Lower leg skin (tissue), 4 donors: Measurements from ENCODE around the gene SLC25A29. TPM values are rescaled to one million over a fixed set of nuclear protein-coding genes. Genes with fewer than 3 reads are reported as not detected.

Experiments
- DNase-seq, 2 donors: peaks; one replicate each; pipeline ENCODE4 v3.0.0-alpha.2; 2019; ENCODE audit warnings: low spot score in 2 of 2
- H3K4me3 ChIP-seq: fragments of 200-600 bp; sonication (generic); 2 replicates; pipeline ENCODE4 v1.5.1; 2017; ENCODE audit warnings: mild to moderate bottlenecking, low read depth; ENCODE audit not compliant: poor library complexity, severe bottlenecking
- POLR2A ChIP-seq, 2 donors: fragments of 450-650 bp; IDR thresholded peaks; one replicate each; pipeline ENCODE4 v1.6.1; 2016 to 2017; ENCODE audit warnings: antibody characterized with exemption in 2 of 2, mild to moderate bottlenecking in 1 of 2, moderate library complexity in 1 of 2
- WGBS, 2 donors: methylation state at CpG; one replicate each; pipeline ENCODE4 v1.1.5; 2018; 5-methylcytosine and 5-hydroxymethylcytosine counted together
- intact Hi-C: fragments of 100-400 bp; cut with DNase I; formaldehyde crosslinking; loops from one replicate; pipeline ENCODE4 v1.15.0; 2023; ENCODE audit warnings: low total_unique reads
- microRNA counts, 2 donors: library from miRNA; unstranded; fragments of <30 nt; microRNA quantifications; one replicate each; lab custom pipeline; 2016
- microRNA-seq, 2 donors: library from miRNA; unstranded; fragments of <30 nt; microRNA quantifications; one replicate each; pipeline ENCODE4, GENCODE V29; 2016; ENCODE audit warnings: borderline replicate concordance in 2 of 2, borderline number of aligned reads in 1 of 2
- total RNA-seq, 4 donors: library from RNA; depleted of rRNA; stranded (reverse); fragments of >200 nt; gene quantifications; one replicate each; pipeline ENCODE4 v1.1.0, GENCODE V29; 2016
- TF ChIP-seq, protein P1 (sequence below), 3 donors: fragments of 450-650 bp; IDR thresholded peaks; one replicate each; pipeline ENCODE4 v1.5.1; 2016; ENCODE audit warnings: antibody characterized with exemption in 3 of 3, mild to moderate bottlenecking in 3 of 3, moderate library complexity in 2 of 3

The SLC25A29 gene
- total RNA-seq, 4 donors from 2014 or later, result 98.5 to 166 (median 134) TPM

- DNase-seq, result no peak
- no peak for TF ChIP-seq POLR2A (IDR thresholded peaks at IDR 0.05)
- TF ChIP-seq, protein P1, sequence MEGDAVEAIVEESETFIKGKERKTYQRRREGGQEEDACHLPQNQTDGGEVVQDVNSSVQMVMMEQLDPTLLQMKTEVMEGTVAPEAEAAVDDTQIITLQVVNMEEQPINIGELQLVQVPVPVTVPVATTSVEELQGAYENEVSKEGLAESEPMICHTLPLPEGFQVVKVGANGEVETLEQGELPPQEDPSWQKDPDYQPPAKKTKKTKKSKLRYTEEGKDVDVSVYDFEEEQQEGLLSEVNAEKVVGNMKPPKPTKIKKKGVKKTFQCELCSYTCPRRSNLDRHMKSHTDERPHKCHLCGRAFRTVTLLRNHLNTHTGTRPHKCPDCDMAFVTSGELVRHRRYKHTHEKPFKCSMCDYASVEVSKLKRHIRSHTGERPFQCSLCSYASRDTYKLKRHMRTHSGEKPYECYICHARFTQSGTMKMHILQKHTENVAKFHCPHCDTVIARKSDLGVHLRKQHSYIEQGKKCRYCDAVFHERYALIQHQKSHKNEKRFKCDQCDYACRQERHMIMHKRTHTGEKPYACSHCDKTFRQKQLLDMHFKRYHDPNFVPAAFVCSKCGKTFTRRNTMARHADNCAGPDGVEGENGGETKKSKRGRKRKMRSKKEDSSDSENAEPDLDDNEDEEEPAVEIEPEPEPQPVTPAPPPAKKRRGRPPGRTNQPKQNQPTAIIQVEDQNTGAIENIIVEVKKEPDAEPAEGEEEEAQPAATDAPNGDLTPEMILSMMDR (IDR thresholded peaks at IDR 0.05), result no peak
- intact Hi-C loops, result no loop called here
- no peak overlapping the region for H3K4me3 ChIP-seq
- 92 to 96% methylated on average over 2 of the region's 2 CpGs for WGBS, 2 donors
These were observed 55.3 kb downstream of the SLC25A29 start for GRCh38 chr14:100250732-100251465.

DNA sequence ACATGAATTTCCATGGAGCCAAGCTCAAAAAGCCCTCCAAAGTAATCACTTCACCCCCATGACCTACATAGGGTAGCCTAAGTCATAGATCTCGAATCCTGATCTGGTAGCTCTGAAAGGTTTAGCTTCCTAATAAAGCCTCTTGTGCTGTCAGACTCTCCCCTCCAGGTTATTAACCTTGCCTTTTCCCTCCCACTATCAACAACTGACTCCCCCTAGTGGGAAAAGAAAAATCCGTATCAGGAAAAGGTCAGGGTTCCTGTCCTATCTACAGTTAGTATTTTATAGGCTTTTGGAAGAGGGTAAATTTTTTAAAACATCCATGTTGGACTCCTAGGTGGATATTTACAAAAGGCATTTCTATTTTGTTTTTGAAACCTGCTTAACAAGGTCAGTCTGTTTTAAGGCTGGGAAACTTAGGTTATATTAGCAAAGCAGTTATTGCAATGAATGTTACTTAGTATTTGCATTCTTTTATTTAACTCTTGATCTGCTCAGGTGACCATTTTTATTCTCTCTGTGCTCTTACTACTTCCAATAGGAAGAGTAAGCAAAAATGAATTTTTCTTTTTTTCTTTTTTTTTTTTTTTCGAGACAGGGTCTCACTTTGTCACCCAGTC, 59.3 kb downstream of the SLC25A29 start:
- TF ChIP-seq, protein P1 (IDR thresholded peaks at IDR 0.05), result no peak
- no peak for TF ChIP-seq POLR2A (IDR thresholded peaks at IDR 0.05)
- intact Hi-C loops, result no loop called here
- 25 to 31% methylated on average over 3 of the region's 3 CpGs for WGBS, 2 donors
- no peak overlapping the region for H3K4me3 ChIP-seq
- no peak for DNase-seq

DNA sequence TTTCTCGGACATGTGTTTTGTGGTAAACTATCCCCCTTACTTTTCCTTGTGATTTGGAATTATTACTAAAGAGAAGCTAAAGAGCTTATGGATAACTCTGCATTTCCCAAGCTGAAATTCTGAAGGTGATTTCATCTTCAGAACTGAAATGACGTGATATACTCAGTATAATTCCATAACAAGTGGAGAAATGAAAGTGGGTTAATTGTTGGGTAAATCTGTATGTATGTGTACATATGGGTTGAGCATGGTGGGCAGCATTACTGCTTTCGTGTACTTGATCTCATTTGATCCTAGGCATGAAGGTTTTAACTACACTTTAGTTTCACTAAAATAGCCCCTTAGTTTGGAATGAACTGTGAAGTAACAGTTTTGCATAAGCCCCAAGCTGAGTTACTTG, 63.2 kb downstream of the SLC25A29 start:
- intact Hi-C loops, result no loop called here
- 80 to 87% methylated on average over 3 of the region's 3 CpGs for WGBS, 2 donors
- TF ChIP-seq, protein P1 (IDR thresholded peaks at IDR 0.05), result no peak
- TF ChIP-seq POLR2A (IDR thresholded peaks at IDR 0.05), result no peak
- DNase-seq, result no peak
- no peak overlapping the region for H3K4me3 ChIP-seq

DNA sequence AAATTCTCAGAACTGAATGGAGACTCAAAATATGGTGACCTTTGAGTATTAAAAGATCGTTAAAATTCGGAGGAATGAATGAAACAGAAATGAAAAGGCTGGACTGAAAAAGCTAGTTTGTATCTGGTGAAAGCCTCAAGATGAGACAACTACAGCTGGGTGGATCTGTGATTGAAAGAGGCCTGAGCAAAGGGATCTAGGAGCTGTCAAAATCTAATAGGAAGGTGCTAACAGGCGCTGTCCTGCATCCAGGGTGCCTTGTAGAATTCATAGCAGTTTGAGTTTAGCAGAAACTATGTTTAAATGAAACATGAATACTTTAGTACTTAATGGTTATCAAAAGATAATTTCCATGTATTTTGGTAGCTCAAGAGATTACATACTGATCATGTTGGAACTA, 65.0 kb downstream of the SLC25A29 start:
- intact Hi-C loops, result no loop called here
- no peak for DNase-seq
- WGBS, 2 donors, result 34 to 35% methylated on average over 3 of the region's 3 CpGs
- no peak overlapping the region for H3K4me3 ChIP-seq
- TF ChIP-seq, protein P1 (IDR thresholded peaks at IDR 0.05), result no peak
- TF ChIP-seq POLR2A (IDR thresholded peaks at IDR 0.05), result no peak

MicroRNAs encoded within 50 kb of the gene (microRNA counts, 767-probe panel; counts per million panel counts)
- 0 to 358 counts per million in 2 donors for microRNA hsa-miR-345-5p (lab: Ali Mortazavi, UCI)

Small RNA genes lying within 50 kb of the gene (microRNA-seq; reads per million reads assigned to microRNA genes)
- gene MIR345 (26.6 to 38.0 reads per million in 2 donors), gene MIR6764 (0 reads per million in 2 donors)

Other genes with a start within 250 kb of the SLC25A29 start
- gene EVL, start 241.0 kb downstream of the SLC25A29 start, total RNA-seq, result 10 to 100 TPM; 26.4 to 51.4 (median 40.9) TPM
- 100 to 1,000 TPM; 136 to 185 (median 164) TPM for gene DEGS2, start 146.8 kb downstream of the SLC25A29 start, total RNA-seq
- gene YY1, start 67.3 kb downstream of the SLC25A29 start, total RNA-seq, result 10 to 100 TPM; 46.7 to 61.5 (median 52.4) TPM
- gene SLC25A47, start 16.9 kb upstream of the SLC25A29 start, total RNA-seq, result not detected
- 10 to 100 TPM in 1 of 4 donors, 1 to 10 TPM in 3; 6.5 to 10.4 (median 7.1) TPM for gene WDR25, start 70.0 kb upstream of the SLC25A29 start, total RNA-seq